ENCODE results near the gene CST3. TPM values are rescaled to one million over a fixed set of nuclear protein-coding genes. Genes with fewer than 3 reads are reported as not detected.
"Not testable (repeated sequence)": the region's sequence is repeated elsewhere in the genome, so short reads cannot be mapped to it uniquely, and the experiment has no call there.

CST3 gene
- total RNA-seq = 100 to 1,000 TPM in 1 of 5 experiments, 10 to 100 TPM in 3, 1 to 10 TPM in 1; 1.7 to 520 (median 22.2) TPM
- polyA plus RNA-seq = 1 to 10 TPM; 2.5 to 5.5 TPM
- total RNA-seq = 0.54 reads per million

- intact Hi-C loops (cut with micrococcal nuclease) = no loop called here
- H3K4me3 Mint-ChIP-seq = peak within 1 kb of the TSS; percentile 8 to 78 (median 58)
- peaks cover 2 to 16% (median 6%) of the 10 kb centered on the region in 7 donors for H3K4me1 Mint-ChIP-seq
- ChIA-PET POLR2A (no interaction called here), CTCF (no interaction called here)
- H3K9me3 Mint-ChIP-seq = no peaks in the 10 kb centered on the region
- Histone ChIP-seq H3K27ac (ENCODE audit: low read depth, low read length) (no peak within 1 kb of the TSS), H3K4me1 (ENCODE audit: control insufficient read depth in 2 of 2, insufficient read depth in 2 of 2, low read length in 2 of 2) (no peaks in the 10 kb centered on the region), H3K36me3 (ENCODE audit: control insufficient read depth in 2 of 3, insufficient read depth in 3 of 3, low read length in 3 of 3) (no peaks in the 10 kb centered on the region), H3K4me3 (ENCODE audit: low read length) (no peak within 1 kb of the TSS), H3K9me3 (ENCODE audit: control insufficient read depth in 2 of 3, low read length in 3 of 3) (no peaks in the 10 kb centered on the region), H3K27me3 (ENCODE audit: control insufficient read depth in 2 of 2, insufficient read depth in 2 of 2, low read length in 2 of 2) (no peaks in the 10 kb centered on the region)
- H3K36me3 Mint-ChIP-seq = peaks cover 0 to 4% (median 0%) of the 10 kb centered on the region in 5 donors
- peak in 1 of 9 donors; percentile 25 for DNase-seq
- peak; percentile 51 for ATAC-seq
- H3K27me3 Mint-ChIP-seq = peaks cover 17 to 41% (median 20%) of the 10 kb centered on the region in 5 donors
- H3K27ac Mint-ChIP-seq = peak within 1 kb of the TSS in 1 of 9 donors; percentile 60
Observed at GRCh38 chr20:23637282-23638221, at the start of gene CST3. CST3 (minus strand) TSS chr20:23637955; CDS start chr20:23637862, 93 bp downstream.

GRCh38 chr20:23686046-23686750 is 48.4 kb upstream of the CST3 start:
- CTCF ChIA-PET = no interaction called here

GRCh38 chr20:23685529-23685896 is 47.8 kb upstream of the CST3 start:
- POLR2A ChIA-PET; H3K27ac Mint-ChIP-seq; intact Hi-C loops (cut with micrococcal nuclease); H3K4me3 Mint-ChIP-seq; H3K27ac ChIP-seq (ENCODE audit: low read depth, low read length); H3K4me1 Mint-ChIP-seq; H3K4me1 ChIP-seq (ENCODE audit: control insufficient read depth in 2 of 2, insufficient read depth in 2 of 2, low read length in 2 of 2); H3K36me3 ChIP-seq (ENCODE audit: control insufficient read depth in 2 of 3, insufficient read depth in 3 of 3, low read length in 3 of 3); H3K9me3 Mint-ChIP-seq; ATAC-seq; H3K27me3 ChIP-seq (ENCODE audit: control insufficient read depth in 2 of 2, insufficient read depth in 2 of 2, low read length in 2 of 2); DNase-seq; H3K9me3 ChIP-seq (ENCODE audit: control insufficient read depth in 2 of 3, low read length in 3 of 3); H3K4me3 ChIP-seq (ENCODE audit: low read length); CTCF ChIA-PET; H3K36me3 Mint-ChIP-seq: not testable (repeated sequence)
- H3K27me3 Mint-ChIP-seq = peaks cover 0 to 25% (median 14%) of the 10 kb centered on the region in 5 donors

More at GRCh38 chr20:23686046-23686750, 48.4 kb upstream of the CST3 start:
- H3K9me3 Mint-ChIP-seq = no peaks in the 10 kb centered on the region
- no peaks in the 10 kb centered on the region for H3K36me3 Mint-ChIP-seq
- H3K36me3 ChIP-seq (ENCODE audit: control insufficient read depth in 2 of 3, insufficient read depth in 3 of 3, low read length in 3 of 3) = no peaks in the 10 kb centered on the region
- POLR2A ChIA-PET = no interaction called here
- H3K27me3 Mint-ChIP-seq = peaks cover 0 to 19% (median 10%) of the 10 kb centered on the region in 5 donors
- H3K27ac ChIP-seq (ENCODE audit: low read depth, low read length) = no peak overlapping the region
- H3K4me3 ChIP-seq (ENCODE audit: low read length) = no peak overlapping the region
- H3K4me1 Mint-ChIP-seq = no peaks in the 10 kb centered on the region
- H3K9me3 ChIP-seq (ENCODE audit: control insufficient read depth in 2 of 3, low read length in 3 of 3) = no peaks in the 10 kb centered on the region
- ATAC-seq (no peak), DNase-seq (no peak)
- H3K27me3 ChIP-seq (ENCODE audit: control insufficient read depth in 2 of 2, insufficient read depth in 2 of 2, low read length in 2 of 2) = no peaks in the 10 kb centered on the region
- H3K27ac Mint-ChIP-seq = no peak overlapping the region
- intact Hi-C loops (cut with micrococcal nuclease) = no loop called here
- H3K4me3 Mint-ChIP-seq = no peak overlapping the region
- no peaks in the 10 kb centered on the region for H3K4me1 ChIP-seq (ENCODE audit: control insufficient read depth in 2 of 2, insufficient read depth in 2 of 2, low read length in 2 of 2)

GRCh38 chr20:23684261-23684660 is 46.5 kb upstream of the CST3 start:
- ATAC-seq (no peak), DNase-seq (no peak)
- no peaks in the 10 kb centered on the region for H3K4me1 ChIP-seq (ENCODE audit: control insufficient read depth in 2 of 2, insufficient read depth in 2 of 2, low read length in 2 of 2)
- no peaks in the 10 kb centered on the region for H3K36me3 ChIP-seq (ENCODE audit: control insufficient read depth in 2 of 3, insufficient read depth in 3 of 3, low read length in 3 of 3)
- H3K4me3 Mint-ChIP-seq = no peak overlapping the region
- H3K36me3 Mint-ChIP-seq = no peaks in the 10 kb centered on the region
- no peaks in the 10 kb centered on the region for H3K9me3 ChIP-seq (ENCODE audit: control insufficient read depth in 2 of 3, low read length in 3 of 3)
- H3K27ac ChIP-seq (ENCODE audit: low read depth, low read length) = no peak overlapping the region
- H3K27me3 Mint-ChIP-seq = peaks cover 0 to 28% (median 18%) of the 10 kb centered on the region in 5 donors
- POLR2A ChIA-PET = no interaction called here
- peaks cover 0 to 3% (median 0%) of the 10 kb centered on the region in 11 donors for H3K9me3 Mint-ChIP-seq
- no peaks in the 10 kb centered on the region for H3K27me3 ChIP-seq (ENCODE audit: control insufficient read depth in 2 of 2, insufficient read depth in 2 of 2, low read length in 2 of 2)
- no peak overlapping the region for H3K4me3 ChIP-seq (ENCODE audit: low read length)
- intact Hi-C loops (cut with micrococcal nuclease) = no loop called here
- H3K27ac Mint-ChIP-seq = no peak overlapping the region
- CTCF ChIA-PET = no interaction called here
- H3K4me1 Mint-ChIP-seq = no peaks in the 10 kb centered on the region

GRCh38 chr20:23683807-23684206 is 46.1 kb upstream of the CST3 start:
- Mint-ChIP-seq H3K27me3 (peaks cover 2 to 31% (median 22%) of the 10 kb centered on the region in 5 donors), H3K4me1 (no peaks in the 10 kb centered on the region), H3K4me3 (no peak overlapping the region), H3K27ac (no peak overlapping the region), H3K36me3 (no peaks in the 10 kb centered on the region), H3K9me3 (peaks cover 0 to 3% (median 0%) of the 10 kb centered on the region in 11 donors)
- no peak for ATAC-seq
- no peaks in the 10 kb centered on the region for H3K4me1 ChIP-seq (ENCODE audit: control insufficient read depth in 2 of 2, insufficient read depth in 2 of 2, low read length in 2 of 2)
- intact Hi-C loops (cut with micrococcal nuclease) = no loop called here
- no peak overlapping the region for H3K27ac ChIP-seq (ENCODE audit: low read depth, low read length)
- H3K9me3 ChIP-seq (ENCODE audit: control insufficient read depth in 2 of 3, low read length in 3 of 3) = no peaks in the 10 kb centered on the region
- POLR2A ChIA-PET = no interaction called here
- DNase-seq = no peak
- no peaks in the 10 kb centered on the region for H3K36me3 ChIP-seq (ENCODE audit: control insufficient read depth in 2 of 3, insufficient read depth in 3 of 3, low read length in 3 of 3)
- H3K27me3 ChIP-seq (ENCODE audit: control insufficient read depth in 2 of 2, insufficient read depth in 2 of 2, low read length in 2 of 2) = no peaks in the 10 kb centered on the region
- H3K4me3 ChIP-seq (ENCODE audit: low read length) = no peak overlapping the region
- CTCF ChIA-PET = no interaction called here

- Mint-ChIP-seq H3K9me3 (peaks cover 0 to 3% (median 0%) of the 10 kb centered on the region in 11 donors), H3K4me1 (no peaks in the 10 kb centered on the region), H3K4me3 (no peak overlapping the region), H3K36me3 (no peaks in the 10 kb centered on the region), H3K27ac (no peak overlapping the region), H3K27me3 (peaks cover 3 to 36% (median 26%) of the 10 kb centered on the region in 5 donors)
- H3K27me3 ChIP-seq (ENCODE audit: control insufficient read depth in 2 of 2, insufficient read depth in 2 of 2, low read length in 2 of 2) = no peaks in the 10 kb centered on the region
- ChIA-PET POLR2A (no interaction called here), CTCF (no interaction called here)
- no peaks in the 10 kb centered on the region for H3K9me3 ChIP-seq (ENCODE audit: control insufficient read depth in 2 of 3, low read length in 3 of 3)
- ATAC-seq = no peak
- no peak for DNase-seq
- H3K4me3 ChIP-seq (ENCODE audit: low read length) = no peak overlapping the region
- H3K4me1 ChIP-seq (ENCODE audit: control insufficient read depth in 2 of 2, insufficient read depth in 2 of 2, low read length in 2 of 2) = no peaks in the 10 kb centered on the region
- no peak overlapping the region for H3K27ac ChIP-seq (ENCODE audit: low read depth, low read length)
- H3K36me3 ChIP-seq (ENCODE audit: control insufficient read depth in 2 of 3, insufficient read depth in 3 of 3, low read length in 3 of 3) = no peaks in the 10 kb centered on the region
- intact Hi-C loops (cut with micrococcal nuclease) = no loop called here
Observed at GRCh38 chr20:23683281-23683680, 45.5 kb upstream of the CST3 start.
